DND-41 (cell line): ENCODE data around the gene FBXO42.
"Not testable (repeated sequence)": the region's sequence is repeated elsewhere in the genome, so short reads cannot be mapped to it uniquely, and the experiment has no call there.

Experiments used
- ATAC-seq: fragments of 200-7000 bp; cut with Tn5 transposase; 3 replicates; pipeline ENCODE4 v1.9.1; 2021; ENCODE audit warnings: low read depth; ENCODE audit not compliant: insufficient read depth
- DNase-seq: peaks from one replicate; pipeline ENCODE4 v3.0.0-alpha.2; 2020
- H2AFZ ChIP-seq: 2 replicates; pipeline ENCODE4 v1.6.0; 2012; ENCODE audit warnings: low read depth, low read length
- H3K27ac ChIP-seq: 2 replicates; pipeline ENCODE4 v1.5.1; 2012; ENCODE audit warnings: low read length, inconsistent platforms
- H3K27me3 ChIP-seq: fragments of 200-600 bp; sonication (generic); 2 replicates; pipeline ENCODE4 v1.6.0; 2012; ENCODE audit warnings: low read length, mild to moderate bottlenecking, inconsistent platforms; ENCODE audit not compliant: insufficient read depth, poor library complexity
- H3K36me3 ChIP-seq: 2 replicates; pipeline ENCODE4 v1.5.1; 2012; ENCODE audit warnings: low read length, inconsistent platforms; ENCODE audit not compliant: insufficient read depth
- H3K4me1 ChIP-seq: 2 replicates; pipeline ENCODE4 v1.5.1; 2012; ENCODE audit warnings: mild to moderate bottlenecking, low read length; ENCODE audit not compliant: insufficient read depth
- H3K4me2 ChIP-seq: 2 replicates; pipeline ENCODE4 v1.6.0; 2012; ENCODE audit warnings: mild to moderate bottlenecking, moderate library complexity, low read length, inconsistent platforms; ENCODE audit not compliant: insufficient read depth
- H3K4me3 ChIP-seq, 2 experiments: fragments of 200-600 bp in 1 of 2; shearing (Covaris generic) in 1 of 2; 2 replicates each; pipeline ENCODE4 v1.5.1; 2012 to 2016; ENCODE audit warnings: inconsistent platforms in 2 of 2, low read length in 2 of 2, mild to moderate bottlenecking in 2 of 2, low read depth in 1 of 2, moderate library complexity in 1 of 2
- H3K79me2 ChIP-seq: 2 replicates; pipeline ENCODE4 v1.6.0; 2012; ENCODE audit warnings: low read length, inconsistent platforms; ENCODE audit not compliant: insufficient read depth
- H3K9ac ChIP-seq: 2 replicates; pipeline ENCODE4 v1.6.0; 2012; ENCODE audit warnings: low read depth, mild to moderate bottlenecking, inconsistent platforms, low read length, moderate library complexity
- H3K9me3 ChIP-seq: 2 replicates; pipeline ENCODE4 v1.5.1; 2012; ENCODE audit warnings: low read length, moderate library complexity, mild to moderate bottlenecking, inconsistent platforms; ENCODE audit not compliant: insufficient read depth, severe bottlenecking
- H4K20me1 ChIP-seq: 2 replicates; pipeline ENCODE4 v1.6.0; 2012; ENCODE audit warnings: low read length; ENCODE audit not compliant: insufficient read depth
- CTCF ChIP-seq: IDR thresholded peaks from 2 replicates; pipeline ENCODE4 v1.5.1; 2012; ENCODE audit warnings: borderline replicate concordance, low read length, moderate library complexity, mild to moderate bottlenecking; ENCODE audit not compliant: poor library complexity, severe bottlenecking; ENCODE audit errors: extremely low read depth
- EZH2 ChIP-seq: IDR thresholded peaks from 3 replicates; pipeline ENCODE4 v1.6.1; 2012; ENCODE audit warnings: borderline replicate concordance, low read depth, mild to moderate bottlenecking, moderate library complexity, low read length, inconsistent platforms; ENCODE audit not compliant: severe bottlenecking

Gene FBXO42

GRCh38 chr1:16367258-16367967 is 15.1 kb upstream of the FBXO42 start:
- Histone ChIP-seq H3K79me2 (peaks cover 52% of the 10 kb centered on the region), H3K9ac (peak overlapping the region; percentile 87), H3K36me3 (peaks cover 6% of the 10 kb centered on the region; the same call in 1 of the 2 replicates), H3K27ac (peak overlapping the region; percentile 90), H3K4me1 (peaks cover 28% of the 10 kb centered on the region), H4K20me1 (peaks cover 44% of the 10 kb centered on the region), H3K27me3 (no peaks in the 10 kb centered on the region), H3K4me2 (peak overlapping the region; percentile 72), H2AFZ (peak overlapping the region; percentile 70), H3K4me3 (peak overlapping the region; percentile 72 to 84), H3K9me3 (no peaks in the 10 kb centered on the region)
- ATAC-seq (peak; percentile 72), DNase-seq (peak; percentile 78)
- TF ChIP-seq CTCF (peak; percentile 30), EZH2 (no peak)

GRCh38 chr1:16366722-16367257 is 14.5 kb upstream of the FBXO42 start, which contains the start of gene SZRD1:
Gene SZRD1, plus strand, starts transcription at chr1:16367242. Its CDS starts 16 bp downstream, at chr1:16367258.
- peak within 1 kb of the TSS; percentile 90 for H3K27ac ChIP-seq
- peak within 1 kb of the TSS; percentile 72 to 84 for H3K4me3 ChIP-seq
- H3K4me2 ChIP-seq = peak within 1 kb of the TSS; percentile 72
- H3K9ac ChIP-seq = peak within 1 kb of the TSS; percentile 87
- peak; percentile 98 for DNase-seq
- H3K36me3 ChIP-seq = peaks cover 6% of the 10 kb centered on the region; the same call in 1 of the 2 replicates
- peak; percentile 92 for ATAC-seq
- peaks cover 28% of the 10 kb centered on the region for H3K4me1 ChIP-seq
- H2AFZ ChIP-seq = peak within 1 kb of the TSS; percentile 88
- no peaks in the 10 kb centered on the region for H3K9me3 ChIP-seq
- TF ChIP-seq EZH2 (no peak), CTCF (no peak)
- no peaks in the 10 kb centered on the region for H3K27me3 ChIP-seq
- peaks cover 37% of the 10 kb centered on the region for H4K20me1 ChIP-seq
- peaks cover 46% of the 10 kb centered on the region for H3K79me2 ChIP-seq

GRCh38 chr1:16365146-16365498 is 12.8 kb upstream of the FBXO42 start:
- H2AFZ ChIP-seq, DNase-seq: not testable (repeated sequence)
- peaks cover 31% of the 10 kb centered on the region for H3K79me2 ChIP-seq

GRCh38 chr1:16356867-16357266 is 4.6 kb upstream of the FBXO42 start:
- no peaks in the 10 kb centered on the region for H3K27me3 ChIP-seq
- H3K4me1 ChIP-seq = peaks cover 13% of the 10 kb centered on the region
- H3K4me2 ChIP-seq = no peak overlapping the region
- H3K9me3 ChIP-seq = no peaks in the 10 kb centered on the region
- no peak overlapping the region for H3K27ac ChIP-seq
- no peak overlapping the region for H3K4me3 ChIP-seq
- peaks cover 12% of the 10 kb centered on the region for H3K79me2 ChIP-seq
- H3K36me3 ChIP-seq = peaks cover 3% of the 10 kb centered on the region; the same call in 1 of the 2 replicates
- no peak for ATAC-seq
- DNase-seq = no peak
- H4K20me1 ChIP-seq = no peaks in the 10 kb centered on the region
- no peak overlapping the region for H3K9ac ChIP-seq
- no peak overlapping the region for H2AFZ ChIP-seq
- TF ChIP-seq CTCF (no peak), EZH2 (no peak)

More at GRCh38 chr1:16365146-16365498, 12.8 kb upstream of the FBXO42 start:
- not testable (repeated sequence) for H3K4me3 ChIP-seq, H3K9ac ChIP-seq, H3K36me3 ChIP-seq, H3K27me3 ChIP-seq, H3K4me2 ChIP-seq, H3K27ac ChIP-seq, ATAC-seq, H3K9me3 ChIP-seq
- Histone ChIP-seq H3K4me1 (peaks cover 28% of the 10 kb centered on the region), H4K20me1 (peaks cover 25% of the 10 kb centered on the region)
